ENCODE measurements around the gene P4HTM.

The P4HTM gene

GRCh38 chr3:49035281-49035680 is 45.2 kb downstream of the P4HTM start:
- DNase-seq (ENCODE audit: low read depth in 2 of 2): no peak
- TF ChIP-seq, protein P1, sequence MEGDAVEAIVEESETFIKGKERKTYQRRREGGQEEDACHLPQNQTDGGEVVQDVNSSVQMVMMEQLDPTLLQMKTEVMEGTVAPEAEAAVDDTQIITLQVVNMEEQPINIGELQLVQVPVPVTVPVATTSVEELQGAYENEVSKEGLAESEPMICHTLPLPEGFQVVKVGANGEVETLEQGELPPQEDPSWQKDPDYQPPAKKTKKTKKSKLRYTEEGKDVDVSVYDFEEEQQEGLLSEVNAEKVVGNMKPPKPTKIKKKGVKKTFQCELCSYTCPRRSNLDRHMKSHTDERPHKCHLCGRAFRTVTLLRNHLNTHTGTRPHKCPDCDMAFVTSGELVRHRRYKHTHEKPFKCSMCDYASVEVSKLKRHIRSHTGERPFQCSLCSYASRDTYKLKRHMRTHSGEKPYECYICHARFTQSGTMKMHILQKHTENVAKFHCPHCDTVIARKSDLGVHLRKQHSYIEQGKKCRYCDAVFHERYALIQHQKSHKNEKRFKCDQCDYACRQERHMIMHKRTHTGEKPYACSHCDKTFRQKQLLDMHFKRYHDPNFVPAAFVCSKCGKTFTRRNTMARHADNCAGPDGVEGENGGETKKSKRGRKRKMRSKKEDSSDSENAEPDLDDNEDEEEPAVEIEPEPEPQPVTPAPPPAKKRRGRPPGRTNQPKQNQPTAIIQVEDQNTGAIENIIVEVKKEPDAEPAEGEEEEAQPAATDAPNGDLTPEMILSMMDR (IDR thresholded peaks at IDR 0.05; ENCODE audit: low read depth, low read length): no peak

GRCh38 chr3:49053543-49053942 is 63.5 kb downstream of the P4HTM start:
- no peak overlapping the region for H3K4me3 ChIP-seq (replicated peaks in 1 of 2; ENCODE audit: low read depth in 2 of 2, low read length in 2 of 2)
- TF ChIP-seq, protein P1 (IDR thresholded peaks at IDR 0.05; ENCODE audit: low read depth, low read length): no peak
- DNase-seq (ENCODE audit: low read depth in 2 of 2): no peak

More at GRCh38 chr3:49035281-49035680, 45.2 kb downstream of the P4HTM start:
- no peak overlapping the region for H3K4me3 ChIP-seq (replicated peaks in 1 of 2; ENCODE audit: low read depth in 2 of 2, low read length in 2 of 2)

- TF ChIP-seq, protein P1 (IDR thresholded peaks at IDR 0.05; ENCODE audit: low read depth, low read length): no peak
- no peak overlapping the region for H3K4me3 ChIP-seq (replicated peaks in 1 of 2; ENCODE audit: low read depth in 2 of 2, low read length in 2 of 2)
- DNase-seq (ENCODE audit: low read depth in 2 of 2): no peak
These were observed 64.4 kb downstream of the P4HTM start for GRCh38 chr3:49054344-49054862.
